RCC 7860 (cell line): ENCODE data around the gene ADSS1.
"Not testable (repeated sequence)": the region's sequence is repeated elsewhere in the genome, so short reads cannot be mapped to it uniquely, and the experiment has no call there.

ENCODE experiments used
- DNase-seq: peaks from one replicate; pipeline ENCODE4 v3.0.0-alpha.2; 2015; ENCODE audit warnings: low spot score
- FAIRE-seq: peaks from 2 replicates; lab custom pipeline; 2012; peaks lifted over from hg19 to GRCh38; lab: Jason Lieb, UNC

ADSS1 gene

DNA sequence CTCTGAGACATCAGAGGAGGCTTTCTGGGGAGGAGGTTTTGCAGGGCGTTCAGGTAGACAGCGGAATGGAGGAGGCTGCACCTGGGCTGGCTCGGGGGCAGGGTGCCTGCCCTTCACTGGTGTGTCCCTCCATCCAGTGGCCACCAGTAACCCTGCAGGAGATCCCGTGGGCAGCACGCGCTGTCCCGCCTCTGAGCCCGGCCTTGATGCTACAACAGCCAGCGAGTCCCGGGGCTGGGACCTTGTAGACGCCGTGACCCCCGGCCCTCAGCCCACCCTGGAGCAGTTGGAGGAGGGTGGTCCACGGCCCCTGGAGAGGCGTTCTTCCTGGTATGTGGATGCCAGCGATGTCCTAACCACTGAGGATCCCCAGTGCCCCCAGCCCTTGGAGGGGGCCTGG is 10.0 kb upstream of the ADSS1 start:
- DNase-seq (no peak), FAIRE-seq (no peak)

GRCh38 chr14:104714681-104715080 is 9.3 kb upstream of the ADSS1 start:
- no peak for DNase-seq
- FAIRE-seq = no peak

DNA sequence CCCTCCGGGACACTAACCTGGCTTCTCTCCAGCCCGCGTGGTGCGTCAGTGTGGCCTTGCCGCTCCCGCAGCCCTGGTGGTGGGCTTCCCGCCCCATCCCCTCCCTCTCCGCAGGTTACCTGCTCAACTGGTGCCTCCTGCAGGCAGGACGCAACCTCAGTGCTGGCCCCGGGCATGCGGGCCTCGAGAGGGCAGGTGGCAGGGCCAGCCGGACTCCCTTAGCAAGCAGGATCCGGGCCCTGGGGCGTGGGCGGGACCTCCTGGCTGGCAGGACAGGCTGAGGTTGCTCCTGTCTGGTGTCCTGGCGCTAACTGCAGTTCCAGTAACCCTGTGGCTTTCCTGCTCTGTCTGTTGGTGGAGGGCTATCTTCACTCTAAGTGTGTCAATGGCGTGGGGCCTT is 8.6 kb upstream of the ADSS1 start:
- FAIRE-seq (no peak), DNase-seq (no peak)

DNA sequence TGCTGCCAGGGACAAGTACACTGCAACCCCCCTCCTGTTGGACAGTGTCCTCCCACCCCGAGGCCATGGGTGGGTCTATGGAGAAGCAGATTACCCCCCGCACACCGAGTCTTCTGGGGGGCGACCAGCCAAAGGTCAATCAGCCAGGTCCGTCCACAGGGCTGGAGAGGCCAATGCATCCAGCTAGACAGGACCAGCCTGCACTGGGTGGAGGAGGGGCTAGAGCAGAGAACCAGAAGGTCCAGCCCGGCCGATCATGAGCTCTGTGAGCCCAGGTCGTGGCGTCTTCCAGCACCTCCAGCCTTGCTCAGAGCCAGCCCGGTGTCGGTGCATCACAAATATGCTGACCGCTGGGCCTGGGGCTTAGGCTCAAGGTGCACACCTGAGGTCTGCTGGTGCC is 8.2 kb upstream of the ADSS1 start:
- DNase-seq (no peak), FAIRE-seq (no peak)

- DNase-seq (no peak), FAIRE-seq (no peak)
Observed at GRCh38 chr14:104717137-104717536, 6.9 kb upstream of the ADSS1 start.

DNA sequence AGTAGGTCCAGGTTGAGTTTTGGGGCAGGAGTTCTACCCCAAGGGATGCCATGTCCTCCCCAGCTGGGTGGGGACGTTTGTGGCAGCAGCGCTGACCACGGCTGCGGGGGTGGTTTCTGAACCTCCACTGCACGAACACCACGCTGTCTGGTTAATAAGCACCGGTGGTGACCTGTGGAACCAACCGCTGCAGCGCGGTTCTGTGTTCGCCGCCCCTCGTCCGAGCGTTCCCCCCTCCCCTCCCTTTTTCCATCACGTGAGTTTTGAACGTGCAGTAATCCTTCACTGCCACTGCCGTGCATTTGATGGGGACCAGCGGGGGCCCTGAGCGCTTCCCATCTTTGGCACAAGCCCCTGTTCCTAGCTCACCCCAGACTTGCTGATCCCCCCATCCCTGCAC is 6.4 kb upstream of the ADSS1 start:
- no peak for DNase-seq
- no peak for FAIRE-seq

DNA sequence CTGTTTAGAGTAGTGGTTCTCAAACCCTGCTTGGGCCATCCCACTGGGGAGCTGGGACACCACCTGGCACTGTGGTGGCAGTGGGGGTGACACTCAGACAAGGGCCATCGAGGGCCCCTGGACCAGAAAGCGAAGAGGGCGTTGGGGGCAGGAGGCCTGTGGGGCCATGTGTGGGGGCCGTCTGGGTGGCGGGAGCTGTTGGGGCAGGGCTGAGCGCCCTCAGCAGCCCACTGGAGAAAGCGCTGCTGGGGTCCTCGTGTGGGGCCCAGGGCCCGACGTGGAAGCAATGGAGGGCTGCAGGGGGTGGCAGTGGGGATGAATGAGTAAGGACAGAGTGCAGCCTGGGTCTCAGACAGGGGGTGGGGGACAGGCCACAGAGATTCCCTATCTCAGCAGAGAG is 5.9 kb upstream of the ADSS1 start:
- DNase-seq (no peak), FAIRE-seq (no peak)

DNA sequence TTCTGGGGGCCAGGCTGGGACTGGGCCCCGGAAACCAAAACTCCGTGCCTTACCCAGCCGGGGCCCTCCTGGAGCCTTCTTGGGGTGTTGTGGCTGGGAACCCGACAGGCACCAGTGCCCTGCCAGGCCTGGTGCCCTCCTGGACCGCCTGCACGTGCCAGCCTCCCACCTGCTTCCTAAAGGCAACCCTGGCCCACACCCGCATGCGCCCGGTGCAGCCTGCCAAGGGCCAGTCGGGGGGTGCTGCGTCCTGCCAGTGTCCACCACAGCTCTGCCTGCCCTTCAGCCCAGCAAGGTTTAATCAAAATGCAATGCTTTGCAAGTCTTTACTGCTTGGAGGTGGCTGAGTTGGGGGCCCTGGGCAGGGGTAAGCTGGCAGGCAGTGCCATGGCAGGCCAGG is 5.2 kb upstream of the ADSS1 start:
- FAIRE-seq (no peak), DNase-seq (no peak)

- DNase-seq (no peak), FAIRE-seq (no peak)
Observed at GRCh38 chr14:104719343-104719742, 4.7 kb upstream of the ADSS1 start.

DNA sequence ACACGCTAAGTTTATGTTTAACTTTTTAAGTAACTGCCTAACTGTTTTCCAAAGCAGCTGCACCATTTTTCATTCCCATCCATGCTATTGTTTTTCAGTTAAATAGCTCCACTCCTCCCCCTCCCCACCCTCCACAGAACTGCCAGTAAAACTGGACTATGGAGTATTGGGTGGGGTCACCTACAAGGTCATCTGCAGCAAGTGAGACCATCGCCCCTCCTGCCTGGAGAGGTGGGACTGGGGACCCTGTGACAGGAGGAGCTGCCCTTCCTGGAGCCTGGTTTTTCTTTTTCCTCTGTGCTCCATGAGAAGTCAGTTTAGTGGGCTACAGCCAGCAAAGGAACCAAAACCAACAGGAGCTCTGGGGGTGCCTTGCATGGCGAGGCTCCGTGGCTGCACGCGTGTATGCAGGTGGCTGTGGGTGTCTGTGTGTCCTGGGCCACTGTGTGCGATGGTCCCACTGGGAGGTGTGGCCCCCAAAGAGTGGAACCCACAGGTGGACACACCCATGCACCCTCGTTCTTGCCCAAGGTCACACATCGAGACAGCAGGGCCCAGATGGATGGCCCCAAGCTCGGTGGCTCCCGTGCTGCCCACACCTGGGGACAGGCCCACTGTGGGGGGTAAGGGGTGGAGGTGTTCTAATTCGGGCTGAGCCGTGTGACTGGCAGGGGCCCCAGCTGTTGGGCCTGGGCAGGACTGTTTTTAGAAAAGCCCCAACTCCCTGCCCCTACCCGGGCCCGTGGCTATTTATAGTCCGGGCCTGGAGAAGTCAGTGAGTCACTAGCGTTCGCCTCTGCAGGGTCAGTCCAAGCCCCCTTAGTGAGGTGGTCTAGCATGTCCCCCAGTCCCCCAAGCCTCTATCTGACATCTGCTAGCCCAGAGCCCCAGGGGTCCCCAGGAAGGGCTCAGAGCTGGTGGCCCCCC is 2.3 kb upstream of the ADSS1 start:
- FAIRE-seq (no peak), DNase-seq (no peak)

GRCh38 chr14:104722938-104723650 is 935 bp upstream of the ADSS1 start:
- no peak for FAIRE-seq
- no peak for DNase-seq

DNA sequence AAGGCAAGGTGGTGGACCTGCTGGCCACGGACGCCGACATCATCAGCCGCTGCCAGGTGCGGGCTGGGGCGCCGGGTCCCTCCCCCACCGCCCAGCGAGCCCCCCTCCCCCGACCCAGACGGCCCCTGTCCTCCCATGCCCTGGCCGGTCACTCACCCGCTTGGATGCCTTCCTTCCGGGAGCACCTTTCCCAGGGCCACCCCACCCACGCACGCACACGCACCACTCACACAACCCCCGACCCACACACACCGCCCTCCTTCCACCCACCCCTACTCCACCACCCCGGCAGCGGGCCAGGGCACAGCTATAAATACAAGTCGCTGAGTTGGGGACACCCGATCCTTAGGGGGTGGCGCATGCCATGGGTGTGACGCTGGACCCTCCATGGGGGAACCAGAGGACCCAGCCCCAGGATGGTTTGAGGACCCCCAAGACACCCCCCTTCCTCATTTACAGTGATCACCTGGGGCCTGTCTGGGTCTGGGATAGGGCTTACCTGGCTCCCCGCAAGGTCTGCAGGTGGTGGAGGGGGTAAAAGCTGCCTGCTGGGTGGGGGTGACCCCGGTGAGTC is 465 bp downstream of the ADSS1 start:
- DNase-seq (no peak), FAIRE-seq (no peak)

DNA sequence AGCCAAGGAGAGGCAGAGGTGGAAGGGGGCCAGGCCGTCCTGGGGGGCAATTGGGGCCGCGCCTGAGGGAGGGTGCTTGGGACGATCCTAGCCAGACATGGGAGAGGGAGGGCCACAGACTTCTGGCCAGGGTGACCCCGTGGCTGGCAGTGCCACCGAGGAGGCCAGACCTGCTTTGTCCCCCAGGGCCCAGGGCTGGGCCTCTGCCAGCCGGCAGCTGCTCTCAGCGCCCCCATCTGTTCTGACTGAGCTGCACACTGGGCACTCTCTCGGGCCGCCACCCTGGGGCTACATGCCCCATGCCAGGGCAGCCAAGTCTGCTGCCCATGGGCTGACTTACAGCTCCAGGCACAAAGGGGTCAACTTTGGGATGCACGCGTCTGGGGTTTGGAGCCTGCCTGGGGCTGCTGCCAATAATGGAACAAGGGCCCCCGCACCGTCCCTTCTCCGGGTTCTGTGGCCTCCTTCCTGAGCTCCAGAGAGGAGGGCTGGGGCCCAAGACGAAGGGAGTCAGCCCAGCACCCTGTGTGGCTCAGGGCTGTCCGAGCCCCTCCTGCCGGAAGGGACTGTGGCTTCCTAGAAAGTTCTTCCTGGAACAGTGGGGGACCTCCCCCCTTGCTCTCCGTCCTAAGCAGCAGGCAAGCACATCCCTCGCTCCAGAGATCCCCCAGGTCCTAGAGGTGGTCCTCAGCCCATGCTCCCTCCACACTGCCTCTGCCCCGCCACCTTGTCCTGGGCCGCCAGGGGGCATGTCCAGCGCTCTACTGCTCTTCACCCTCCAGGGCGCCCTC is 1.1 kb downstream of the ADSS1 start:
- no peak for FAIRE-seq
- no peak for DNase-seq

DNA sequence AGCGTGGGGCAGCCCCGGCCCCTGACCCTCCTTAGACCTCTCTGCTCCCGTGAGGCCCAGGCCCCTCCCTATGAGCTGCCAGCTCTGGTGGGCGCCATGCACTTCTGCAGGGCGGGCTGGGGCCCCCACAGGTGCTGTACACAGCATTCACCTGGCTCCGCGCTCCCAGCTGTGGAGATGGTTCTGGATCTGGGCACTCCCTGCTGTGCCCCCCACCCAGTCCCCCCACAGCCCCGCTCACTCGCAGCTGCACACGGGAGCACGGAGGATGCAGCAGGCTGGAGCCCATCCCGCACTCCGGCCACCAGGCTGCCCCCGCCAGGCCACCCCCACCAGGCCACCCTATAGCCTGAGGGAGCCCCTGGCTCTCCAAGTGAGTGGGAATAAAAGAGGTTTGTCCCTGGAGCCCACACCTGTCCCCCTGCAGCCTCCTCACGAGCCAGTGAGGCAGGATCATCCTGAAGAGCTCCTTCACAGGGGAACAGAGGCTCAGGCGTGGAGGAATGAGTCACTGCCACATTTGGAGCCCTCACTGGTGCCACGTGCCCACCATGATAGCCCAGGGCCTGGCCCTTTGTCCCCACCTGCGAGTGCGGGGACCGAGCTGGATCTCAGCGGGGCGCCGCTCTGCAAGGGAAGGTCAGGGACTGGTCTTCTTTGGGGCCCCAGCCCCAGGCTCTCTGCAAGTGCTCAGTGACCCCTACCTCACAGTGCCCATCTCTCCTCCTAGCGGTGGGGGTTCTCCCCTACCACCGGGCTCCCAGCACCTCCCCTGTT is 1.9 kb downstream of the ADSS1 start:
- FAIRE-seq = no peak
- DNase-seq = no peak

- FAIRE-seq (no peak), DNase-seq (no peak)
Observed at GRCh38 chr14:104726600-104727451, 2.8 kb downstream of the ADSS1 start.

DNA sequence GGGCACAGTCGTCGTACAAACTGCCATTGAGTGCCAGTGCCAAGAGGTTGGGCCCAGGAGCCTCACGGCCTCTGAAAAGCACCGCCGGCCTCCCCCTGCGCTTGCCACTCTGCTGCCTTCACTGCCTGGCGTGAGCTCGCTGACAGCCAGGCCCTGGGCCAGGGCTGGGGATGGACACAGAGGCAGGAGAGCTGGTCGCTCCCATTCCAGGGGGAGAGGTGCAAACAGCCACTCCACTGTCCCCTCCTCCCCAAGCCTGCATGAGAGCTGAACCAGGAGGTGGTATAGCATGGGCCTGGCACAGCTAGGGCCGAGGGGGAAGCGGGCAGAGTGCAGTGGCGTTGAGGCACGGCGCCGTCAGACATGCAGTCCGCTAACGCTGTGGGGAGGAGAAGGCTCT is 4.6 kb downstream of the ADSS1 start:
- DNase-seq (no peak), FAIRE-seq (no peak)

- not testable (repeated sequence) for DNase-seq
Observed at GRCh38 chr14:104729176-104729834, 5.3 kb downstream of the ADSS1 start.

DNA sequence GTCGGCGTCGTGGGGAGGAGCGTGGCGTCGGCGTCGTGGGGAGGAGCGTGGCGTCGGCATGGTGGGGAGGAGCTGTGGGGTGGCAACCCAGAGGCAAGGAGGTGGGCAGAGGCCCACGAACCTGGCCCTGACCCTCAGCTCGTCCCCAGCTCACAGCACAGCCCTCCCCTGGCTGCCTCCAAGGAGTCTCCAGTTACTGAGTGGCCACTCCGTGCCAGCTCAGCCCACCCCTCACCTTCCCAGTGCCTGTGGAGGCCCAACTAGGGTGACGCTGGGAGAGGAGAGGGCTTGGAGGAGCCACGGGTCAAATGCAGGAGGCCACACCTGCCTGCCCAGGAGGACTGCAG is 5.8 kb downstream of the ADSS1 start:
- DNase-seq (no peak), FAIRE-seq (no peak)

More at GRCh38 chr14:104729176-104729834, 5.3 kb downstream of the ADSS1 start:
- FAIRE-seq = not testable (repeated sequence)

DNA sequence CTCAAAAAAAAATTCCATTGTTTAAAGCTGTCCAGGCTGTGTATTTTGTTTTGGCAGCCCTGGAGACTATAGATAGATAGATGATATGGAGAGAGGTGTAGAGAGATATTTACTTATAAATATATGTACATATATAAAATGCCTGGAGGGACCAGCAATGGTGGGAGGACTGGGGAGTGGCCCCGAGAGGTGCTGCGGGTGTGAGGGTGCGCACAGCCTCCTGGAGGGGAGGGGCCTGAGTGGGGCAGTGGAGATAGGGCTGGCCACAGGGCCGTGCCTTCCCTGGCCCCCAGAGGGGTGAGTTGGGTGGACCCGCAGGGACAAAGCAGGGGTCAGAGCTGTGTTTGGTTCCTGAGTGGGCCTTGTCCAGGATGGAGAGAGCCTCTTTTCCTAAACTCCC is 6.5 kb downstream of the ADSS1 start:
- no peak for DNase-seq

More for the DNA sequence above, 6.5 kb downstream of the ADSS1 start:
- no peak for FAIRE-seq
